ENCODE results near the gene GABBR2.

GRCh38 chr9:98516897-98517503, 191.7 kb downstream of the GABBR2 start:
- TF ChIP-seq CTCF (IDR thresholded peaks at IDR 0.05) (no peak), POLR2AphosphoS5 (IDR thresholded peaks at IDR 0.05) (no peak), POLR2A (IDR thresholded peaks at IDR 0.05; ENCODE audit: low read depth) (no peak), EP300 (IDR thresholded peaks at IDR 0.05) (no peak)
